ENCODE data around the gene FSTL4.

DNA sequence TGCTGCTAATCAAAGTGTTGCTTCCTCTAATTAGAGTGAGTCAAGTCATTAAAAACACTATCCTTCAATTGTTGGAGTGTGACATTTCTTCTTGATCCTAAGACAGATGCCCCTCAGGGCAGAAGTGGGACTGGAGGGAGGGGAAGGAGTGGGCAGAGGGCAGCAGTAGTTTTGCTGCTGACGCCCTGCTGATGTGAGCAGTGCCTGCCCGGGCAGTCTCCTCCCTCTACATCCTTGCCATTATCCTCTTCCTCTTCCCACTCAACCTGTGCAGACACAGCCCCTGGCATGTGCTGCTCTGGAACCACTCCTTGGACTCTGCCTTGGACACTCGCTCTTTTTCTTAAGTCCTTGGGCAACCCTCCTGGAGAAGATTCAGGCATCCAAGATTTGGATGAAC, 328.0 kb downstream of the FSTL4 start:
- TF ChIP-seq, protein P1, sequence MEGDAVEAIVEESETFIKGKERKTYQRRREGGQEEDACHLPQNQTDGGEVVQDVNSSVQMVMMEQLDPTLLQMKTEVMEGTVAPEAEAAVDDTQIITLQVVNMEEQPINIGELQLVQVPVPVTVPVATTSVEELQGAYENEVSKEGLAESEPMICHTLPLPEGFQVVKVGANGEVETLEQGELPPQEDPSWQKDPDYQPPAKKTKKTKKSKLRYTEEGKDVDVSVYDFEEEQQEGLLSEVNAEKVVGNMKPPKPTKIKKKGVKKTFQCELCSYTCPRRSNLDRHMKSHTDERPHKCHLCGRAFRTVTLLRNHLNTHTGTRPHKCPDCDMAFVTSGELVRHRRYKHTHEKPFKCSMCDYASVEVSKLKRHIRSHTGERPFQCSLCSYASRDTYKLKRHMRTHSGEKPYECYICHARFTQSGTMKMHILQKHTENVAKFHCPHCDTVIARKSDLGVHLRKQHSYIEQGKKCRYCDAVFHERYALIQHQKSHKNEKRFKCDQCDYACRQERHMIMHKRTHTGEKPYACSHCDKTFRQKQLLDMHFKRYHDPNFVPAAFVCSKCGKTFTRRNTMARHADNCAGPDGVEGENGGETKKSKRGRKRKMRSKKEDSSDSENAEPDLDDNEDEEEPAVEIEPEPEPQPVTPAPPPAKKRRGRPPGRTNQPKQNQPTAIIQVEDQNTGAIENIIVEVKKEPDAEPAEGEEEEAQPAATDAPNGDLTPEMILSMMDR (conservative IDR thresholded peaks at IDR 0.05; ENCODE audit: low read depth in 2 of 2): no peak
- TF ChIP-seq, protein P2, sequence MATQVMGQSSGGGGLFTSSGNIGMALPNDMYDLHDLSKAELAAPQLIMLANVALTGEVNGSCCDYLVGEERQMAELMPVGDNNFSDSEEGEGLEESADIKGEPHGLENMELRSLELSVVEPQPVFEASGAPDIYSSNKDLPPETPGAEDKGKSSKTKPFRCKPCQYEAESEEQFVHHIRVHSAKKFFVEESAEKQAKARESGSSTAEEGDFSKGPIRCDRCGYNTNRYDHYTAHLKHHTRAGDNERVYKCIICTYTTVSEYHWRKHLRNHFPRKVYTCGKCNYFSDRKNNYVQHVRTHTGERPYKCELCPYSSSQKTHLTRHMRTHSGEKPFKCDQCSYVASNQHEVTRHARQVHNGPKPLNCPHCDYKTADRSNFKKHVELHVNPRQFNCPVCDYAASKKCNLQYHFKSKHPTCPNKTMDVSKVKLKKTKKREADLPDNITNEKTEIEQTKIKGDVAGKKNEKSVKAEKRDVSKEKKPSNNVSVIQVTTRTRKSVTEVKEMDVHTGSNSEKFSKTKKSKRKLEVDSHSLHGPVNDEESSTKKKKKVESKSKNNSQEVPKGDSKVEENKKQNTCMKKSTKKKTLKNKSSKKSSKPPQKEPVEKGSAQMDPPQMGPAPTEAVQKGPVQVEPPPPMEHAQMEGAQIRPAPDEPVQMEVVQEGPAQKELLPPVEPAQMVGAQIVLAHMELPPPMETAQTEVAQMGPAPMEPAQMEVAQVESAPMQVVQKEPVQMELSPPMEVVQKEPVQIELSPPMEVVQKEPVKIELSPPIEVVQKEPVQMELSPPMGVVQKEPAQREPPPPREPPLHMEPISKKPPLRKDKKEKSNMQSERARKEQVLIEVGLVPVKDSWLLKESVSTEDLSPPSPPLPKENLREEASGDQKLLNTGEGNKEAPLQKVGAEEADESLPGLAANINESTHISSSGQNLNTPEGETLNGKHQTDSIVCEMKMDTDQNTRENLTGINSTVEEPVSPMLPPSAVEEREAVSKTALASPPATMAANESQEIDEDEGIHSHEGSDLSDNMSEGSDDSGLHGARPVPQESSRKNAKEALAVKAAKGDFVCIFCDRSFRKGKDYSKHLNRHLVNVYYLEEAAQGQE (IDR thresholded peaks at IDR 0.05; ENCODE audit: unreplicated experiment): no peak
- no peak for TF ChIP-seq EZH2 (IDR thresholded peaks at IDR 0.05; ENCODE audit: low read depth, unreplicated experiment)
- TF ChIP-seq ZNF331 (CRISPR knock-in tag; IDR thresholded peaks at IDR 0.05; ENCODE audit: low read depth): no peak
- TF ChIP-seq, protein P3, sequence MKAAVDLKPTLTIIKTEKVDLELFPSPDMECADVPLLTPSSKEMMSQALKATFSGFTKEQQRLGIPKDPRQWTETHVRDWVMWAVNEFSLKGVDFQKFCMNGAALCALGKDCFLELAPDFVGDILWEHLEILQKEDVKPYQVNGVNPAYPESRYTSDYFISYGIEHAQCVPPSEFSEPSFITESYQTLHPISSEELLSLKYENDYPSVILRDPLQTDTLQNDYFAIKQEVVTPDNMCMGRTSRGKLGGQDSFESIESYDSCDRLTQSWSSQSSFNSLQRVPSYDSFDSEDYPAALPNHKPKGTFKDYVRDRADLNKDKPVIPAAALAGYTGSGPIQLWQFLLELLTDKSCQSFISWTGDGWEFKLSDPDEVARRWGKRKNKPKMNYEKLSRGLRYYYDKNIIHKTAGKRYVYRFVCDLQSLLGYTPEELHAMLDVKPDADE (IDR thresholded peaks at IDR 0.05): no peak
- TF ChIP-seq JUNB (IDR thresholded peaks at IDR 0.05; ENCODE audit: unreplicated experiment): no peak
- no peak for TF ChIP-seq POLR2AphosphoS5 (IDR thresholded peaks at IDR 0.05; ENCODE audit: low read depth)
- no peak for TF ChIP-seq CREB1 (CRISPR knock-in tag; IDR thresholded peaks at IDR 0.05; ENCODE audit: low read depth)
- no peak for TF ChIP-seq STAT1 (IDR thresholded peaks at IDR 0.05; ENCODE audit: unreplicated experiment)
- no peak for TF ChIP-seq EZH2phosphoT487 (IDR thresholded peaks at IDR 0.05; ENCODE audit: unreplicated experiment)
- TF ChIP-seq ZNF114 (CRISPR knock-in tag; IDR thresholded peaks at IDR 0.05): no peak
- no peak for TF ChIP-seq NANOG (IDR thresholded peaks at IDR 0.05; ENCODE audit: borderline replicate concordance)
- TF ChIP-seq, protein P4, sequence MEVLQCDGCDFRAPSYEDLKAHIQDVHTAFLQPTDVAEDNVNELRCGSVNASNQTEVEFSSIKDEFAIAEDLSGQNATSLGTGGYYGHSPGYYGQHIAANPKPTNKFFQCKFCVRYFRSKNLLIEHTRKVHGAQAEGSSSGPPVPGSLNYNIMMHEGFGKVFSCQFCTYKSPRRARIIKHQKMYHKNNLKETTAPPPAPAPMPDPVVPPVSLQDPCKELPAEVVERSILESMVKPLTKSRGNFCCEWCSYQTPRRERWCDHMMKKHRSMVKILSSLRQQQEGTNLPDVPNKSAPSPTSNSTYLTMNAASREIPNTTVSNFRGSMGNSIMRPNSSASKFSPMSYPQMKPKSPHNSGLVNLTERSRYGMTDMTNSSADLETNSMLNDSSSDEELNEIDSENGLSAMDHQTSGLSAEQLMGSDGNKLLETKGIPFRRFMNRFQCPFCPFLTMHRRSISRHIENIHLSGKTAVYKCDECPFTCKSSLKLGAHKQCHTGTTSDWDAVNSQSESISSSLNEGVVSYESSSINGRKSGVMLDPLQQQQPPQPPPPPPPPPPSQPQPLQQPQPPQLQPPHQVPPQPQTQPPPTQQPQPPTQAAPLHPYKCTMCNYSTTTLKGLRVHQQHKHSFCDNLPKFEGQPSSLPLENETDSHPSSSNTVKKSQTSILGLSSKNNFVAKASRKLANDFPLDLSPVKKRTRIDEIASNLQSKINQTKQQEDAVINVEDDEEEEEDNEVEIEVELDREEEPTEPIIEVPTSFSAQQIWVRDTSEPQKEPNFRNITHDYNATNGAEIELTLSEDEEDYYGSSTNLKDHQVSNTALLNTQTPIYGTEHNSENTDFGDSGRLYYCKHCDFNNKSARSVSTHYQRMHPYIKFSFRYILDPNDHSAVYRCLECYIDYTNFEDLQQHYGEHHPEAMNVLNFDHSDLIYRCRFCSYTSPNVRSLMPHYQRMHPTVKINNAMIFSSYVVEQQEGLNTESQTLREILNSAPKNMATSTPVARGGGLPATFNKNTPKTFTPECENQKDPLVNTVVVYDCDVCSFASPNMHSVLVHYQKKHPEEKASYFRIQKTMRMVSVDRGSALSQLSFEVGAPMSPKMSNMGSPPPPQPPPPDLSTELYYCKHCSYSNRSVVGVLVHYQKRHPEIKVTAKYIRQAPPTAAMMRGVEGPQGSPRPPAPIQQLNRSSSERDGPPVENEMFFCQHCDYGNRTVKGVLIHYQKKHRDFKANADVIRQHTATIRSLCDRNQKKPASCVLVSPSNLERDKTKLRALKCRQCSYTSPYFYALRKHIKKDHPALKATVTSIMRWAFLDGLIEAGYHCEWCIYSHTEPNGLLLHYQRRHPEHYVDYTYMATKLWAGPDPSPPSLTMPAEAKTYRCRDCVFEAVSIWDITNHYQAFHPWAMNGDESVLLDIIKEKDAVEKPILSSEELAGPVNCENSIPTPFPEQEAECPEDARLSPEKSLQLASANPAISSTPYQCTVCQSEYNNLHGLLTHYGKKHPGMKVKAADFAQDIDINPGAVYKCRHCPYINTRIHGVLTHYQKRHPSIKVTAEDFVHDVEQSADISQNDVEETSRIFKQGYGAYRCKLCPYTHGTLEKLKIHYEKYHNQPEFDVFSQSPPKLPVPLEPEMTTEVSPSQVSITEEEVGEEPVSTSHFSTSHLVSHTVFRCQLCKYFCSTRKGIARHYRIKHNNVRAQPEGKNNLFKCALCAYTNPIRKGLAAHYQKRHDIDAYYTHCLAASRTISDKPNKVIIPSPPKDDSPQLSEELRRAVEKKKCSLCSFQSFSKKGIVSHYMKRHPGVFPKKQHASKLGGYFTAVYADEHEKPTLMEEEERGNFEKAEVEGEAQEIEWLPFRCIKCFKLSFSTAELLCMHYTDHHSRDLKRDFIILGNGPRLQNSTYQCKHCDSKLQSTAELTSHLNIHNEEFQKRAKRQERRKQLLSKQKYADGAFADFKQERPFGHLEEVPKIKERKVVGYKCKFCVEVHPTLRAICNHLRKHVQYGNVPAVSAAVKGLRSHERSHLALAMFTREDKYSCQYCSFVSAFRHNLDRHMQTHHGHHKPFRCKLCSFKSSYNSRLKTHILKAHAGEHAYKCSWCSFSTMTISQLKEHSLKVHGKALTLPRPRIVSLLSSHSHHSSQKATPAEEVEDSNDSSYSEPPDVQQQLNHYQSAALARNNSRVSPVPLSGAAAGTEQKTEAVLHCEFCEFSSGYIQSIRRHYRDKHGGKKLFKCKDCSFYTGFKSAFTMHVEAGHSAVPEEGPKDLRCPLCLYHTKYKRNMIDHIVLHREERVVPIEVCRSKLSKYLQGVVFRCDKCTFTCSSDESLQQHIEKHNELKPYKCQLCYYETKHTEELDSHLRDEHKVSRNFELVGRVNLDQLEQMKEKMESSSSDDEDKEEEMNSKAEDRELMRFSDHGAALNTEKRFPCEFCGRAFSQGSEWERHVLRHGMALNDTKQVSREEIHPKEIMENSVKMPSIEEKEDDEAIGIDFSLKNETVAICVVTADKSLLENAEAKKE (CRISPR knock-in tag; IDR thresholded peaks at IDR 0.05): no peak
